ENCODE results near the gene SEC24C.

The SEC24C gene

DNA sequence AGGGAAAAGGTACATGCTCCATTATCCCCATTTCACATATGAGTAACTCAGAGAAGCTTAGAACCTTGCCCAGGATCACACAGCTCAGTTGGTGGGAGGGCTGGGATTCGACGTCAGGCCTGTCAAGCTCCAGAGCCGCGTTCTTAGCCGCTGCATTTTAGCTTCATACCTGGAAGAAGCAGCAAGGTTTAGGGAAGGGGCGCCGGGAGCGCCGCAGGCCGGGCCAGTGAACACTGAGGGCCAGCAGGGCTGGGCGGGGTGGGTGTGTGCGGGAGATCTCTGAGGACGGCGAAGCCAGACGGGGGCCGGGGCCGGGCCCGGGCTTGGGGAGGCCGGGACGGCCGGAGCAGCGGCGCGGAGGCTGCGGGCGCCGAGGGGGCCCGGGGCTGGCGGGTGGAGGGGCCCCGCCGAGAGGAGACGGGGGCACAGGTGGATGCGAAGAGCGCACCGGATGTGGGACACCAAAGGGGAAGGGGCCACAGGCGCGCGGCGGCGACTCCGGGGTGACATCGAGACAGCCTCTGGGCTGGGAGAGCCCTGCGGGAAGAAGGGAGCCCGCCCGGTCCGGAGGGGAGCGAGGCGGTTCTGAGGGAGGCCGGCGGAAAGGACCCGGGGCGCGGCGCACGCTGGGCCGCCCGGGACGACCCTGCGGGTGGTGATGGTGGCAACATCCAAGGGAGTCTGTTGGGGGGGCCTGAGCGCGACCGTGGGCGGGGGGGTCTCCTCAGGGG lies 66.7 kb downstream of the SEC24C start:
- in situ Hi-C loops (cut with HindIII; ENCODE audit: low sequenced_read_pairs) = no loop called here

DNA sequence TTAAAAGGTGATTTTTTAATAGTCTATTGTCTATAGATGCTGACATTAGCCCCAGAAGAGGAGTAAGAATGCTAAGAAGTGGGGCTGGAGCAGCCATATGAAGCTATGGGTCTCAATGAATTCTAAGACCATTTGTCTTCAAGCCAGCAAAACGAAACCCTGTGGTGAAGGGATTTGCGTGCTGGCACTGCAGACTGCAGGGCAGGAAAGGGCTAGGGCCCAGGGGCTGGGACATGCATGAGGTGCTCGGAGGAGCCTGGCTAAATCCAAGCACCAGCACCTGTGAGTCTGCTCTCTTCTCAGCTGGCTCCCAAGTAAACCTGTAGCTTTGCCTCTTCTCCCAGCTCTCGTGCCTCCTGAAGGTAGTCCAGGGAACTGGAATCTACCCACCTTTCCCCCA lies 68.5 kb downstream of the SEC24C start:
- in situ Hi-C loops (cut with HindIII; ENCODE audit: low sequenced_read_pairs) = no loop called here

DNA sequence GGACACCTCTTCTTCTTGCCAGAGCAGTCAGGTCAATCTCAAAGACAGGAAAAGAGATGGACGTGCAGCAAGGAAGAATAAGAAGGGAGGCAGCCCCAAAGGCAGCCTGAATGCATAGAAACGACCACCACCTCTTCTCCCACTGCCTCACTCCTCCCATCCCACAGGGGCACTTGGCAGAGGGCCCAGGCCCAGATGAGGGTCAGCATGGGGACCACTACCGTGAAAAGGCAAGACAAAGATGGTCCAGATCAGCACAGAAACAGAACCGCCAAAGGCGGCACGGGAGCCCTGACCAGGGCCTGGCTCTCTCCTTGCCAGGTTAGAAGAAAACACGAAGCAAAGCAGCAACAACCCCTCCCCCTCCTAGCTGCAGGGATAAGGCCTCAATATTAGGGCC lies 69.2 kb downstream of the SEC24C start:
- in situ Hi-C loops (cut with HindIII; ENCODE audit: low sequenced_read_pairs) = no loop called here

DNA sequence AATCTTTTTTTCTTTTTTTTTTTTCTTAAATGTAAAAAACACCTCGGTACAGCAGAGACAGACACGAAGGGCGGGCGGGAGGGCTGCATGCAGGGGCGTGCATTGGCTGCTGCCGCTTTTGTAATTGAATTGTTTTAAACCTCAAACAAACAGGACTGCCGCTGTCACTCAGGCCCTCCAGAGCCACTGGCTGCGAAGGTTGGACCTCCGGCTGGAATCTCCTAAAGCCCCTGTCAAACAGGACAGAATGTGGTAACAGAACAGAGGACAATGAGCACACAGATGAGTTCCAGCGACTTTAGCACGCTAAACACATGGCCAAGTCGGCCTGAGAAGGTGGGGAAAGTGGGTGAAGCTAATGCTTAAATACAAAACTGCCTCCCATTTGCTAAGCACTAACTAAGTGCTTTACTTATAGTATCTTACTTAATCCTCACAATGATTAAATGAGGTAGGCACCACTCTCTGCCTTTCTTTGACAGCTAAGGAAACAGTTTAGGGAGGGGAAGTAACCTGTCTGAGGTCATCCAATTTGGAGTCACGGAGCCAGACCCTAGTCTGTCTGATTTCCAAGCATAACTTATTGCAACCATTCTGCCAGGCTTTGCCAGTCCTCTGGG lies 70.2 kb downstream of the SEC24C start:
- in situ Hi-C loops (cut with HindIII; ENCODE audit: low sequenced_read_pairs) = no loop called here

DNA sequence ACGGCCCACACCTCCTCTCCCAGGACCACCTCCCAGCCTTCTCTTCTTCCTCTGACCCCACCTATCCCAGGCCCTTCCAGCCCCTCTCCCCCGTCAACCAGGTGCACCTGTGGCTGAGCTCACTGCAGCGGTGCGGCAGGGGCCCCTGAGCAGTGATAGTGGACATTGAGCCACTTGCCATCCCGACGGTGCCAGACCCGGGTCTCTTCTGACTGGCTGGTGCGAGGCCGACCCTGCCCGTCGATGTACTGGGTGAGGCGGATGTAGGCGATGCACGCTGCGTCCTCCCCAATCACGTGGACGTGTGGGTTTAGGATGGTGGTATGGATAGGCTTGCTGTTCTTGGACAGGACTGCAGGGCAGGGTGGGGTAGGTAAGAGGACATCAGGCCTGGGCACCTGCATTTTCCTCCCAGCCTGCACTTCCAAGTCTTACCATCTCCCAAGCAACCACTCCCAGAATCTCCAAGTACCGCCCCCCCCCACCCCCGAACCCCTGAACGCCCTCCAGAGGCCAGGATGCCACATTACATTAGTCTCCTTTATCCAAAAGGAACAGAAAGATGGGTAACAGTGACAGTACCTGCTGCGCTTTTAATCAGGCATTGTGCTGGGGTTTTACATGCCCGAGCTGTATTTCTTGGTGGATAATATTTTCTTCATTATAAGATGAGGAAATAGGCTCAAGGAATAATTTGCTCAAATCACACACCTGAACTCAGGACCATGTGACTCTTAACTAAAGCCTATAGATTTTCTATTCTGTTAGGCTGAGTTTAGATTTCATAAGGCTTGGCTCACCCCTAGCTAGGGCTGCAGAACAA lies 70.9 kb downstream of the SEC24C start:
- in situ Hi-C loops (cut with HindIII; ENCODE audit: low sequenced_read_pairs) = no loop called here

DNA sequence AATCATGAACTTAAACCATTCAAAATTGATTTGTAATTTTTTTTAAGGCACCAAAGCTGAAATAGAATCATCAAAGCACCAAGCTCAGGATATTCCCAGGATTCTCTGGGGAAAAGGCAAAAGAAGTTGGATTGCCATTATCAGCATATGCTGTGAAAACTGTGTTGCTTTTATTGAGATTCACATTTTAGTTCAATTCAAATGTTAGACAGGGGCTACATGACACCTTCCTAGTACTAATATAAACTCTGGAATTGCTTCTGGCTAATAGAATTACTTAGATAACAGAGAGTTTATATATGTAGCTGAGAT lies 71.5 kb downstream of the SEC24C start:
- in situ Hi-C loops (cut with HindIII; ENCODE audit: low sequenced_read_pairs) = no loop called here

DNA sequence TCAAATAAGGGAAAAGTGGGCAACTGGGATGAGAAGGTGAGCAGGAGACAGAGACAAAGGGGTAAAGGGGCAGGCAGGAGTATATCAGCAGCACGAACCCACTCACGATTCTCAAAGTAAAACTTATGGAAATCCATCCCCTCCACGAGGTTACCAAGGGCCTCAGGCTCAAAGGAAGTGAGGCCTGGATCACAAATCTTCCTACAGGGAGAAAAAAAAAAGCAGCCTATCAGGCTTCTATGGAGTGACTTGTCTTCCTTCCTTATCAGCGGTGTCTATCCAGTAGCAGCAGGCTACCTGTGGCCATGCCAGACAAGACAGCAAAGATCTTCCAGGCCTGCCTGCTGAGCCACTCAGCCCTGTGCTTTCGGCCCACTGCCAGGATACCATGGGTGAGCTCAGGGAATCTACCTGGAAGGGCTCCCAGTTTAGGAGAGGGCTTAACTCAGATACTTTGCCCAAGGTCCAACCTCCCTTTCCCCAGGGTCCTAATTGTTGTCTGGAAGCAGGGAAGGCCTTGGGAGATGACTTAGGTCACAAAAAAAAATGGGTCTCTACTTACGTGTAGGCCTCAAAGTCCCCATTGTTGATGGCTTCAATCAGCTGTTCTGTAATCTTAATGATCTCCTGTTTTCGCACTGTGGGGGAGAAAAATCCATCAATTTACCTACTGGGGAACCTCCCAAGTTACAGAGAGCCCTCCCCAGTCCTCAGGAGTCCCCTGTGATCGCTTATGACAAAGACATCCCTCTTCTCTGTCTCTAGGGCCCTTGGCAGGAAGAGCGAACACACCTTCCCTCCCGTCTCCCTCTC lies 73.0 kb downstream of the SEC24C start:
- in situ Hi-C loops (cut with HindIII; ENCODE audit: low sequenced_read_pairs) = no loop called here

DNA sequence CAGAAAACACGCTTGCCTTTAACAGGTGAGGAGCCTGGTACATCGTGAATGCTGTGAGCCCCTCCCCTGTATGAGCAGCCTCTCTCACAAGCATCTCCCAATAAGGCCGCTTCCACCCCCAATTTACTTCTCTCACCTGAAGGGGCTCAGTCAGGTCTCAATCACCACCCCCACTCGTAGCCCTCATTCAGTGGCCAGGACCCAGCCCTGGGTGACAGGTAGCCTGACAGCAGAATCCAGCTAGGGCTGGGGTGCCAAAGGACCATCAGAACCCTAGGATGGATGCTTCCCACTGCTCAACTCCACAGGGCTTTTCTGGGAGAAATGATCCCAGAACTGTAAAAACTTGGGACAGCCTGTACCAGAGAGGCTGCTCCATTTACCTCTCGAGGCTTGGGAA lies 73.7 kb downstream of the SEC24C start:
- in situ Hi-C loops (cut with HindIII; ENCODE audit: low sequenced_read_pairs) = no loop called here

DNA sequence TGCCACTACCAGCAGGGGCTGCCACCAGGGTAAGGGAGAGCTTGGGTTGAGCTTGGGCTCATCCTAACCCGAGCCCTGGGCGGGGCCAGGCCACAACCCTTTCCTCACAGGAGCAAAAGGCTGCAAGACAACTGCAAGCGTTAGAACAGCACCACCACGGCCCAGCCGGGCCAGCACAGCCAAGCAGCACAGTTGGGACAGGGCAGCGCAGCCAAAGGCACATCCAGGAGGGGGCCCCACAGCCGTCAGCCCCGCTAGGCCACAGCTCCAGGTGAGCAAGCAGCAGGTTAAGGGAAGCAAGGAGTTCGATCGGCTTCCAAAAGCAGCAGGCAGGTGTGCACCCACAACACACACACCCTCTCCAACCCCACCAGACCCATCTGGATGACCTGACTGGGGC lies 74.2 kb downstream of the SEC24C start:
- in situ Hi-C loops (cut with HindIII; ENCODE audit: low sequenced_read_pairs) = no loop called here

DNA sequence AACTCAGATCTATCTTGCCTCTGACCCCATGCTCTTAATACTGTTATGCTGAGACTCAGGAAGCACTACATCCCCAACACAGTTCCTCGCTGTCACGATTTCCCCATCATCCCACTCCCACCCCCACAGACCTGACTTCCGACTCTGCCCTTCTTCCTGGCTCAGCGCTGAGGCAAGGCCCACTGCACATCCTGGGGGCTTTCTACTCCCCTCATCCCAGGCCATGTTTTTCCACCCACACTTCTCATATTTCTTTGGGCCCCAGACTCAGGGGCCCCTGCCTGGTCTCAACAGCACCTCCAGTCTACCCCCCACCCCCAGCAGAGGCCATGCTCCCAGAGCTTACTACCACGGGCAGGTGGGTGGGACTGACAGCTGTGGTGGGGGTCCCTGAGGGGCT lies 74.9 kb downstream of the SEC24C start:
- in situ Hi-C loops (cut with HindIII; ENCODE audit: low sequenced_read_pairs) = no loop called here

DNA sequence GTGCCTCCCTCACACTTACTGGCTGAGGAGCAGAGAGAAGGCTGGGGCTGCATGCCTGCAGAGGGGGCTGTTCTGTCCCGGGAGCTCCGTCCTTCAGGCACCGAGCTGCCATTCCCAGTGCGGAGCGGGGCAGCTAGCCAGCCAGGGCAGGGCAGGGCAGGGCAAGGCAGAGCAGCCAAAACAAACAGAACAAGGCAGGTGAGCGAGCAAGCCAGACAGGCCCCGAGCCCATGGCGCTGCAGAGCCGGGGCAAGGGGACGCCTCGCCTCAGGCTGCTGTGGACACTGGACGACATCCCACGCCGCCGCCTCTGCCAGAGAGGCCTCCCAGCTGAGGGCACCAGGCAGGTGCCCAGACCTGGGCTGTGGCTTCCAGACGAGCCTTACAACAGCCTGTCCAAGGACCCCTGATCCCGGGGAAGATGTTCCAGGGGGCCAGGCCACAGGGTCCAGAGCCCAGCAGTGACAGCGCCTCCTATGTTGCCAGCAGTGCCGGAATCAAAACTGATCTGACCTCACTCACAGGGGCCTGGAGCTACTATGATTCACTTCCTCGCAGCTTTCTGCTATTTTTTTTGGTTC lies 75.4 kb downstream of the SEC24C start:
- in situ Hi-C loops (cut with HindIII; ENCODE audit: low sequenced_read_pairs) = no loop called here
